DOHH2 (cell line): ENCODE data around the gene SBK1.

Source experiments
- H3F3A ChIP-seq: fragments of 200-600 bp; sonication (generic), shearing (Covaris generic); 2 replicates; pipeline ENCODE4 v1.6.0; 2016; ENCODE audit warnings: antibody characterized with exemption, mild to moderate bottlenecking; ENCODE audit not compliant: control insufficient read depth, insufficient read depth
- H3K27ac ChIP-seq: fragments of 200-600 bp; sonication (generic); 2 replicates; pipeline ENCODE4 v1.5.1; 2014; ENCODE audit warnings: low read depth, mild to moderate bottlenecking, low read length, moderate library complexity
- H3K27me3 ChIP-seq: fragments of 200-600 bp; sonication (generic); 2 replicates; pipeline ENCODE4 v1.6.1; 2014; ENCODE audit warnings: mild to moderate bottlenecking, low read length, mixed read lengths; ENCODE audit not compliant: control insufficient read depth
- H3K36me3 ChIP-seq: fragments of 200-600 bp; sonication (generic); 2 replicates; pipeline ENCODE4 v1.6.1; 2014; ENCODE audit warnings: mild to moderate bottlenecking, low read length, moderate library complexity, mixed read lengths; ENCODE audit not compliant: control insufficient read depth
- H3K4me1 ChIP-seq: fragments of 200-600 bp; sonication (generic); 2 replicates; pipeline ENCODE4 v1.6.1; 2014; ENCODE audit warnings: mild to moderate bottlenecking, low read length, mixed read lengths; ENCODE audit not compliant: control insufficient read depth
- H3K4me2 ChIP-seq: fragments of 200-600 bp; sonication (generic); 2 replicates; pipeline ENCODE4 v1.6.0; 2014; ENCODE audit warnings: mild to moderate bottlenecking, low read length, moderate library complexity
- H3K4me3 ChIP-seq: fragments of 200-600 bp; sonication (generic); 2 replicates; pipeline ENCODE4 v1.5.1; 2014; ENCODE audit warnings: mild to moderate bottlenecking, low read length, mixed read lengths
- H3K79me2 ChIP-seq: fragments of 200-600 bp; sonication (generic); 2 replicates; pipeline ENCODE4 v1.6.1; 2014; ENCODE audit warnings: mild to moderate bottlenecking, low read length, mixed read lengths; ENCODE audit not compliant: control insufficient read depth
- H3K9me2 ChIP-seq: fragments of 200-600 bp; sonication (generic); replicated peaks from 2 replicates; pipeline ENCODE4 v1.6.1; 2014; ENCODE audit warnings: mild to moderate bottlenecking, low read length, mixed read lengths; ENCODE audit not compliant: control insufficient read depth
- H3K9me3 ChIP-seq: fragments of 200-600 bp; sonication (generic); 2 replicates; pipeline ENCODE4 v1.6.1; 2014; ENCODE audit warnings: antibody characterized with exemption, low read length, mixed read lengths; ENCODE audit not compliant: control insufficient read depth, insufficient read depth
- H4K20me1 ChIP-seq: fragments of 200-600 bp; sonication (generic); 2 replicates; pipeline ENCODE4 v1.6.0; 2014; ENCODE audit warnings: low read depth, mild to moderate bottlenecking, antibody characterized with exemption, low read length, moderate library complexity; ENCODE audit not compliant: control insufficient read depth, insufficient read depth
- CTCF ChIP-seq: fragments of 200-600 bp; sonication (generic); IDR thresholded peaks from one replicate; pipeline ENCODE4 v1.5.1; 2014; ENCODE audit warnings: antibody characterized with exemption, mild to moderate bottlenecking, low read depth, low read length; ENCODE audit not compliant: poor library complexity, severe bottlenecking
- EZH2phosphoT487 ChIP-seq: fragments of 200-600 bp; sonication (generic); IDR thresholded peaks from 2 replicates; pipeline ENCODE4 v1.6.1; 2017; ENCODE audit warnings: borderline replicate concordance, mild to moderate bottlenecking, antibody characterized with exemption, low read length, moderate library complexity, mixed read lengths

Gene SBK1

GRCh38 chr16:28298511-28298878, 6.2 kb downstream of the SBK1 start:
- TF ChIP-seq EZH2phosphoT487, result no peak
- TF ChIP-seq CTCF, result no peak
- H3K4me1 ChIP-seq, result no peaks in the 10 kb centered on the region
- H3K4me2 ChIP-seq, result no peak overlapping the region

GRCh38 chr16:28300327-28300726, 8.0 kb downstream of the SBK1 start:
- Histone ChIP-seq H3K4me1 (no peaks in the 10 kb centered on the region), H4K20me1 (no peaks in the 10 kb centered on the region), H3K79me2 (no peaks in the 10 kb centered on the region), H3K36me3 (no peaks in the 10 kb centered on the region), H3F3A (no peaks in the 10 kb centered on the region), H3K4me2 (no peak overlapping the region), H3K27me3 (peaks cover 20% of the 10 kb centered on the region), H3K9me2 (no peaks in the 10 kb centered on the region), H3K27ac (no peak overlapping the region), H3K4me3 (no peak overlapping the region), H3K9me3 (no peaks in the 10 kb centered on the region)
- TF ChIP-seq CTCF (no peak), EZH2phosphoT487 (no peak)

More at GRCh38 chr16:28298511-28298878, 6.2 kb downstream of the SBK1 start:
- Histone ChIP-seq H3K27me3 (peaks cover 39% of the 10 kb centered on the region), H3K27ac (no peak overlapping the region), H3K36me3 (no peaks in the 10 kb centered on the region), H3K9me2 (no peaks in the 10 kb centered on the region), H3K4me3 (no peak overlapping the region), H3K79me2 (no peaks in the 10 kb centered on the region), H4K20me1 (no peaks in the 10 kb centered on the region), H3K9me3 (no peaks in the 10 kb centered on the region), H3F3A (no peaks in the 10 kb centered on the region)

- Histone ChIP-seq H3K9me3 (no peaks in the 10 kb centered on the region), H3K4me3 (no peak overlapping the region), H3K79me2 (no peaks in the 10 kb centered on the region), H3K27me3 (peaks cover 18% of the 10 kb centered on the region), H4K20me1 (no peaks in the 10 kb centered on the region), H3K4me2 (no peak overlapping the region), H3K9me2 (no peaks in the 10 kb centered on the region), H3K27ac (no peak overlapping the region), H3K4me1 (no peaks in the 10 kb centered on the region), H3K36me3 (no peaks in the 10 kb centered on the region), H3F3A (no peaks in the 10 kb centered on the region)
- TF ChIP-seq CTCF (no peak), EZH2phosphoT487 (no peak)
Observed at GRCh38 chr16:28301154-28301553, 8.8 kb downstream of the SBK1 start.

GRCh38 chr16:28301620-28302019, 9.3 kb downstream of the SBK1 start:
- Histone ChIP-seq H3K9me3 (no peaks in the 10 kb centered on the region), H4K20me1 (no peaks in the 10 kb centered on the region), H3K27me3 (peaks cover 15% of the 10 kb centered on the region), H3K79me2 (no peaks in the 10 kb centered on the region), H3F3A (no peaks in the 10 kb centered on the region), H3K4me3 (no peak overlapping the region), H3K4me2 (no peak overlapping the region), H3K4me1 (no peaks in the 10 kb centered on the region), H3K9me2 (no peaks in the 10 kb centered on the region), H3K27ac (no peak overlapping the region), H3K36me3 (no peaks in the 10 kb centered on the region)
- TF ChIP-seq CTCF (no peak), EZH2phosphoT487 (no peak)
